GDM1 (cell line): ENCODE results near the gene MED25.

ENCODE experiments used
- DNase-seq: peaks from one replicate; lab custom pipeline; 2025; lab: John Stamatoyannopoulos, UW

MED25 gene

GRCh38 chr19:49873834-49874233, 55.7 kb downstream of the MED25 start:
- DNase-seq = no peak

- no peak for DNase-seq
Measured at GRCh38 chr19:49874503-49875157, 56.5 kb downstream of the MED25 start.

- no peak for DNase-seq
Measured at GRCh38 chr19:49875177-49875576, 57.1 kb downstream of the MED25 start.

GRCh38 chr19:49875857-49876421, 57.9 kb downstream of the MED25 start:
- DNase-seq = peak; percentile 16

GRCh38 chr19:49876422-49877019, 58.4 kb downstream of the MED25 start:
- DNase-seq = peak; percentile 98

- peak; percentile 100 for DNase-seq
Measured at GRCh38 chr19:49877020-49877878, 59.2 kb downstream of the MED25 start, which contains the start of the genes AKT1S1 and TBC1D17. TSS of gene AKT1S1 (minus strand) at chr19:49877355. CDS start at chr19:49873295, 4,060 bp downstream. TSS of gene TBC1D17 (plus strand) at chr19:49877702. CDS start at chr19:49877724, 22 bp downstream.

GRCh38 chr19:49877879-49878743, 60.0 kb downstream of the MED25 start:
- DNase-seq = peak; percentile 90

- DNase-seq = no peak
Measured at GRCh38 chr19:49878744-49879070, 60.6 kb downstream of the MED25 start.

GRCh38 chr19:49879243-49879963, 61.3 kb downstream of the MED25 start:
- no peak for DNase-seq

GRCh38 chr19:49880162-49880869, 62.2 kb downstream of the MED25 start:
- DNase-seq = no peak

GRCh38 chr19:49881186-49881585, 63.1 kb downstream of the MED25 start:
- no peak for DNase-seq

GRCh38 chr19:49881672-49882394, 63.7 kb downstream of the MED25 start:
- DNase-seq = no peak

- DNase-seq = no peak
Measured at GRCh38 chr19:49882643-49883042, 64.6 kb downstream of the MED25 start.

- DNase-seq = no peak
Measured at GRCh38 chr19:49883094-49883493, 65.0 kb downstream of the MED25 start.

GRCh38 chr19:49884109-49884508, 66.0 kb downstream of the MED25 start:
- DNase-seq = no peak

GRCh38 chr19:49884760-49885159, 66.7 kb downstream of the MED25 start:
- DNase-seq = no peak
